HepG2 (cell line): ENCODE measurements around the gene GJA3. TPM values are rescaled to one million over a fixed set of nuclear protein-coding genes. Genes with fewer than 3 reads are reported as not detected.

ENCODE experiments used
- ATAC-seq: fragments of 200-7000 bp; cut with Tn5 transposase; 3 replicates; pipeline ENCODE4 v1.9.1; 2020; ENCODE audit warnings: mild to moderate bottlenecking, moderate library complexity
- BruUV-seq: library from RNA; stranded (reverse); fragments of 400-500 nt; replicated peaks from 2 replicates; lab custom pipeline; 2021; lab: Mats Ljungman, UMichigan
- CTCF ChIA-PET: fragments of 300-600 bp; formaldehyde crosslinking; extraction: SDS; loops from one replicate; lab custom pipeline; 2021; ENCODE audit warnings: low total read pairs, inconsistent platforms, low intra/inter-chr PET ratio; lab: Yijun Ruan, JAX
- POLR2A ChIA-PET: fragments of 350-600 bp; sonication (Branson Sonifier 250); formaldehyde crosslinking; loops from one replicate; lab custom pipeline; 2020; ENCODE audit warnings: antibody characterized with exemption, inconsistent platforms; lab: Yijun Ruan, JAX
- DNase-seq: peaks from one replicate; pipeline ENCODE4 v3.0.0-alpha.2; 2015; ENCODE audit warnings: low spot score
- FAIRE-seq: peaks from 3 replicates; lab custom pipeline; 2011; peaks lifted over from hg19 to GRCh38; lab: Jason Lieb, UNC
- H2AFZ ChIP-seq: one replicate; pipeline ENCODE4 v1.6.1; 2011; ENCODE audit warnings: low read length, inconsistent platforms
- H3K27ac ChIP-seq: fragments of 300-600 bp; 3 replicates; pipeline ENCODE4 v1.8.0; 2011; ENCODE audit warnings: mixed run types, mild to moderate bottlenecking, mixed read lengths, low read length, inconsistent platforms; ENCODE audit not compliant: insufficient read depth; ENCODE audit errors: extremely low read length
- H3K27me3 ChIP-seq, 2 experiments: fragments of 200-600 bp in 1 of 2; 2 replicates in 1 of 2; 3 replicates in 1 of 2; pipeline versions ENCODE4 v1.6.0 to v1.8.0; 2011; ENCODE audit warnings: low read length in 2 of 2, mild to moderate bottlenecking in 2 of 2, moderate library complexity in 2 of 2, inconsistent platforms in 1 of 2; ENCODE audit not compliant: insufficient read depth in 2 of 2, control insufficient read depth in 1 of 2
- H3K36me3 ChIP-seq, 2 experiments: fragments of 200-600 bp in 1 of 2; replicated peaks in 1 of 2; 2 replicates in 1 of 2; 3 replicates in 1 of 2; pipeline versions ENCODE4 v1.5.1 to v1.8.0; 2011; ENCODE audit warnings: low read length in 2 of 2, inconsistent platforms in 1 of 2; ENCODE audit not compliant: insufficient read depth in 2 of 2, control insufficient read depth in 1 of 2
- H3K4me1 ChIP-seq: 2 replicates; pipeline ENCODE4 v1.5.1; 2012; ENCODE audit warnings: low read length, inconsistent platforms; ENCODE audit not compliant: insufficient read depth
- H3K4me2 ChIP-seq: 2 replicates; pipeline ENCODE4 v1.6.0; 2011; ENCODE audit warnings: low read depth, low read length, inconsistent platforms
- H3K4me3 ChIP-seq, 3 experiments: fragments of 200-600 bp in 1 of 3; sonication (generic), shearing (Covaris generic) in 1 of 3; replicated peaks in 1 of 3; 2 replicates each; pipeline ENCODE4 v1.5.1; 2011 to 2016; ENCODE audit warnings: low read length in 3 of 3, inconsistent platforms in 2 of 3, low read depth in 2 of 3, mild to moderate bottlenecking in 2 of 3, control low read depth in 1 of 3, mixed read lengths in 1 of 3; ENCODE audit not compliant: insufficient read depth in 1 of 3
- H3K79me2 ChIP-seq: one replicate; pipeline ENCODE4 v1.6.1; 2011; ENCODE audit warnings: low read length, inconsistent platforms; ENCODE audit not compliant: insufficient read depth
- H3K9ac ChIP-seq: 2 replicates; pipeline ENCODE4 v1.6.0; 2011; ENCODE audit warnings: mild to moderate bottlenecking, low read depth, low read length, inconsistent platforms; ENCODE audit not compliant: insufficient read depth
- H3K9me3 ChIP-seq: 2 replicates; pipeline ENCODE4 v1.5.1; 2012; ENCODE audit warnings: mild to moderate bottlenecking, low read length
- H4K20me1 ChIP-seq: 2 replicates; pipeline ENCODE4 v1.6.0; 2011; ENCODE audit warnings: inconsistent platforms, mild to moderate bottlenecking, low read length, moderate library complexity; ENCODE audit not compliant: insufficient read depth
- MXD3 ChIP-seq: IDR thresholded peaks from 2 replicates; pipeline ENCODE4 v1.6.1; 2016; ENCODE audit warnings: mild to moderate bottlenecking, missing biosample characterization, missing genetic modification reagents
- NR2F1 ChIP-seq, 2 experiments: fragments of 450-650 bp in 1 of 2; formaldehyde crosslinking in 1 of 2; IDR thresholded peaks; 2 replicates each; pipeline versions ENCODE4 v1.5.0 to v1.6.1; 2016 to 2020; ENCODE audit warnings: mild to moderate bottlenecking in 1 of 2, missing compliant biosample characterization in 1 of 2, missing genetic modification reagents in 1 of 2, moderate library complexity in 1 of 2
- WGBS: methylation state at CpG from one replicate; pipeline ENCODE4 v1.1.6; 2017; ENCODE audit warnings: low lambda C conversion rate; 5-methylcytosine and 5-hydroxymethylcytosine counted together
- in situ Hi-C: cut with HindIII; loops from 2 replicates; pipeline ENCODE4 v1.10.0; 2017; ENCODE audit warnings: low pct_unique_long_range_greater_than_20kb; ENCODE audit not compliant: extremely low pct_ligation_motif_present
- intact Hi-C: fragments of 100-400 bp; cut with micrococcal nuclease; formaldehyde crosslinking; loops from one replicate; pipeline ENCODE4 v1.10.0; 2022; ENCODE audit not compliant: unreplicated experiment
- polyA plus RNA-seq, 8 experiments: library from polyadenylated mRNA; depleted of rRNA in 3 of 8; stranded (reverse) in 7 of 8; unstranded in 1 of 8; fragments of >200 nt; fragmentation: Illumina TruSeq in 4 of 8; extraction: Trizol in 4 of 8; gene quantifications; 2 replicates each; pipeline versions ENCODE4 v1.2.1 to v1.2.3, GENCODE V29; 2011 to 2016; ENCODE audit warnings: low read depth in 4 of 8, missing spikeins in 1 of 8, mixed read lengths in 1 of 8; ENCODE audit not compliant: insufficient read depth in 1 of 8
- total RNA-seq, 5 experiments: library from RNA; depleted of rRNA; stranded (reverse); fragments of >200 nt; fragmentation: Illumina TruSeq; extraction: Trizol; gene quantifications; 2 replicates each; pipeline ENCODE4 v1.2.3, GENCODE V29; 2016; ENCODE audit warnings: low read depth in 1 of 5
- TF ChIP-seq, protein P1 (sequence below): sonication (generic); formaldehyde crosslinking; IDR thresholded peaks from 2 replicates; pipeline ENCODE4 v1.5.0; 2020; ENCODE audit warnings: mild to moderate bottlenecking, missing genetic modification reagents, borderline replicate concordance

GJA3 gene
- total and polyA plus RNA-seq, 2 of the 13 experiments (the other 11 are each of a cell fraction or from before 2014, with no cell fraction given) = 0.04 TPM

DNA sequence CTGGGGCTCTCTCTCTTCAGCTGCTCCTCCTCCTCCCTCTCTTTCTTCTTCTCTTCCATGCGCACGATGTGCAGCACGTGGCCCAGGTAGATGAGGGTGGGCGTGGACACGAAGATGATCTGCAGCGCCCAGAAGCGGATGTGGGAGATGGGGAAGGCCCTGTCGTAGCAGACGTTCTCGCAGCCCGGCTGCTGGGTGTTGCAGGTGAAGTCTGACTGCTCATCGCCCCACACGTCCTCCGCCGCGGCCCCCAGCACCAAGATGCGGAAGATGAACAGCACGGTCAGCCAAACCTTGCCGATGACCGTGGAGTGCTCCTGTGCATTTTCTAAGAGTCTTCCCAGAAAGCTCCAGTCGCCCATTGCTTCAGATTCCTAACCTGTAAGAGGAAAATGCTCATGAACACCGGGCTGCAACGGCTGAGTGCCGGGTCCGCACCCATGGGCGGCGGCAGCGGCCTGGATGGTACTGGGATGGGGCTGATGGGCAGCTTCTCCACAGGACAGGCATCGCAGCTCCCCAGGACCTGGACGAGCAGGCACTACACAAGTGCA is 17.8 kb downstream of the GJA3 start:
- Histone ChIP-seq H4K20me1 (no peaks in the 10 kb centered on the region), H3K4me1 (no peaks in the 10 kb centered on the region), H3K79me2 (no peaks in the 10 kb centered on the region), H3K4me2 (no peak overlapping the region), H3K27ac (no peak overlapping the region), H3K4me3 (no peak overlapping the region), H3K9me3 (no peaks in the 10 kb centered on the region), H3K36me3 (no peaks in the 10 kb centered on the region), H3K27me3 (peaks cover 4 to 29% of the 10 kb centered on the region in 2 experiments; a peak in 4 of 5 replicates), H3K9ac (no peak overlapping the region), H2AFZ (no peak overlapping the region)
- no peak for FAIRE-seq
- CTCF ChIA-PET = no interaction called here
- no peak for TF ChIP-seq NR2F1 (CRISPR knock-in tag; IDR thresholded peaks at IDR 0.05)
- TF ChIP-seq, protein P1, sequence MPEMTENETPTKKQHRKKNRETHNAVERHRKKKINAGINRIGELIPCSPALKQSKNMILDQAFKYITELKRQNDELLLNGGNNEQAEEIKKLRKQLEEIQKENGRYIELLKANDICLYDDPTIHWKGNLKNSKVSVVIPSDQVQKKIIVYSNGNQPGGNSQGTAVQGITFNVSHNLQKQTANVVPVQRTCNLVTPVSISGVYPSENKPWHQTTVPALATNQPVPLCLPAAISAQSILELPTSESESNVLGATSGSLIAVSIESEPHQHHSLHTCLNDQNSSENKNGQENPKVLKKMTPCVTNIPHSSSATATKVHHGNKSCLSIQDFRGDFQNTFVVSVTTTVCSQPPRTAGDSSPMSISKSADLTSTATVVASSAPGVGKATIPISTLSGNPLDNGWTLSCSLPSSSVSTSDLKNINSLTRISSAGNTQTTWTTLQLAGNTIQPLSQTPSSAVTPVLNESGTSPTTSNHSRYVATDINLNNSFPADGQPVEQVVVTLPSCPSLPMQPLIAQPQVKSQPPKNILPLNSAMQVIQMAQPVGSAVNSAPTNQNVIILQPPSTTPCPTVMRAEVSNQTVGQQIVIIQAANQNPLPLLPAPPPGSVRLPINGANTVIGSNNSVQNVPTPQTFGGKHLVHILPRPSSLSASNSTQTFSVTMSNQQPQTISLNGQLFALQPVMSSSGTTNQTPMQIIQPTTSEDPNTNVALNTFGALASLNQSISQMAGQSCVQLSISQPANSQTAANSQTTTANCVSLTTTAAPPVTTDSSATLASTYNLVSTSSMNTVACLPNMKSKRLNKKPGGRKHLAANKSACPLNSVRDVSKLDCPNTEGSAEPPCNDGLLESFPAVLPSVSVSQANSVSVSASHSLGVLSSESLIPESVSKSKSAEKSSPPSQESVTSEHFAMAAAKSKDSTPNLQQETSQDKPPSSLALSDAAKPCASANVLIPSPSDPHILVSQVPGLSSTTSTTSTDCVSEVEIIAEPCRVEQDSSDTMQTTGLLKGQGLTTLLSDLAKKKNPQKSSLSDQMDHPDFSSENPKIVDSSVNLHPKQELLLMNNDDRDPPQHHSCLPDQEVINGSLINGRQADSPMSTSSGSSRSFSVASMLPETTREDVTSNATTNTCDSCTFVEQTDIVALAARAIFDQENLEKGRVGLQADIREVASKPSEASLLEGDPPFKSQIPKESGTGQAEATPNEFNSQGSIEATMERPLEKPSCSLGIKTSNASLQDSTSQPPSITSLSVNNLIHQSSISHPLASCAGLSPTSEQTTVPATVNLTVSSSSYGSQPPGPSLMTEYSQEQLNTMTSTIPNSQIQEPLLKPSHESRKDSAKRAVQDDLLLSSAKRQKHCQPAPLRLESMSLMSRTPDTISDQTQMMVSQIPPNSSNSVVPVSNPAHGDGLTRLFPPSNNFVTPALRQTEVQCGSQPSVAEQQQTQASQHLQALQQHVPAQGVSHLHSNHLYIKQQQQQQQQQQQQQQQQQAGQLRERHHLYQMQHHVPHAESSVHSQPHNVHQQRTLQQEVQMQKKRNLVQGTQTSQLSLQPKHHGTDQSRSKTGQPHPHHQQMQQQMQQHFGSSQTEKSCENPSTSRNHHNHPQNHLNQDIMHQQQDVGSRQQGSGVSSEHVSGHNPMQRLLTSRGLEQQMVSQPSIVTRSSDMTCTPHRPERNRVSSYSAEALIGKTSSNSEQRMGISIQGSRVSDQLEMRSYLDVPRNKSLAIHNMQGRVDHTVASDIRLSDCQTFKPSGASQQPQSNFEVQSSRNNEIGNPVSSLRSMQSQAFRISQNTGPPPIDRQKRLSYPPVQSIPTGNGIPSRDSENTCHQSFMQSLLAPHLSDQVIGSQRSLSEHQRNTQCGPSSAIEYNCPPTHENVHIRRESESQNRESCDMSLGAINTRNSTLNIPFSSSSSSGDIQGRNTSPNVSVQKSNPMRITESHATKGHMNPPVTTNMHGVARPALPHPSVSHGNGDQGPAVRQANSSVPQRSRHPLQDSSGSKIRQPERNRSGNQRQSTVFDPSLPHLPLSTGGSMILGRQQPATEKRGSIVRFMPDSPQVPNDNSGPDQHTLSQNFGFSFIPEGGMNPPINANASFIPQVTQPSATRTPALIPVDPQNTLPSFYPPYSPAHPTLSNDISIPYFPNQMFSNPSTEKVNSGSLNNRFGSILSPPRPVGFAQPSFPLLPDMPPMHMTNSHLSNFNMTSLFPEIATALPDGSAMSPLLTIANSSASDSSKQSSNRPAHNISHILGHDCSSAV (CRISPR knock-in tag) = no peak
- no peak for TF ChIP-seq MXD3 (CRISPR knock-in tag)
- BruUV-seq = no TSS peak
- intact Hi-C loops (no loop called here), in situ Hi-C loops (no loop called here)
- WGBS = 77% methylated on average over 30 of the region's 30 CpGs
- DNase-seq = no peak
- ATAC-seq = no peak
- POLR2A ChIA-PET = no interaction called here
